ENCODE results near the gene MATN1.
A peak's percentile ranks its signal among the peaks of the same experiment; 100 is the strongest.
"Not testable (repeated sequence)": the region's sequence is repeated elsewhere in the genome, so short reads cannot be mapped to it uniquely, and the experiment has no call there.

MATN1 gene, protein sequence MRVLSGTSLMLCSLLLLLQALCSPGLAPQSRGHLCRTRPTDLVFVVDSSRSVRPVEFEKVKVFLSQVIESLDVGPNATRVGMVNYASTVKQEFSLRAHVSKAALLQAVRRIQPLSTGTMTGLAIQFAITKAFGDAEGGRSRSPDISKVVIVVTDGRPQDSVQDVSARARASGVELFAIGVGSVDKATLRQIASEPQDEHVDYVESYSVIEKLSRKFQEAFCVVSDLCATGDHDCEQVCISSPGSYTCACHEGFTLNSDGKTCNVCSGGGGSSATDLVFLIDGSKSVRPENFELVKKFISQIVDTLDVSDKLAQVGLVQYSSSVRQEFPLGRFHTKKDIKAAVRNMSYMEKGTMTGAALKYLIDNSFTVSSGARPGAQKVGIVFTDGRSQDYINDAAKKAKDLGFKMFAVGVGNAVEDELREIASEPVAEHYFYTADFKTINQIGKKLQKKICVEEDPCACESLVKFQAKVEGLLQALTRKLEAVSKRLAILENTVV

DNA sequence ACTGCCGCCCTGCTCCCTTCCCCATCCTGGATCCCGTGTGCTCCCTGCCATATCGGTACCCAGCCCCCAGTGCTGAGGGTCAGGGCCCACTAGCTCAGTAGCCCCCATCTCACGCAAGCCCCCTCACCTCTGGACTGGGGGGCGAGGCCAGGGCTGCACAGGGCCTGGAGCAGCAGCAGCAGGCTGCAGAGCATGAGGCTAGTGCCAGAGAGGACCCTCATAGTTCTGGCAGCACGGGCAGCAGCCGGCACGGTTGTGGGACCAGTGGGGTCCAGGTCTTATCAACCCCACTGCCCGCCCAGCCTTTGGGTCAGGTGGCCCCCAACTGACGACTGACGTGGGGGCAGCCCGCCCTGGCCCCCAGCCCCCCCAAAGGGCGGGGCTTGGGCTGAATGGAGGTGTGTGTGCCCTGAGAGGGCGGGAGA, at the start of gene MATN1:
Gene MATN1, minus strand, starts transcription at position 255 of the 425 bp plus-strand sequence. Its CDS starts 34 bp downstream, at position 221.
- DNase-seq, result no peak

DNA sequence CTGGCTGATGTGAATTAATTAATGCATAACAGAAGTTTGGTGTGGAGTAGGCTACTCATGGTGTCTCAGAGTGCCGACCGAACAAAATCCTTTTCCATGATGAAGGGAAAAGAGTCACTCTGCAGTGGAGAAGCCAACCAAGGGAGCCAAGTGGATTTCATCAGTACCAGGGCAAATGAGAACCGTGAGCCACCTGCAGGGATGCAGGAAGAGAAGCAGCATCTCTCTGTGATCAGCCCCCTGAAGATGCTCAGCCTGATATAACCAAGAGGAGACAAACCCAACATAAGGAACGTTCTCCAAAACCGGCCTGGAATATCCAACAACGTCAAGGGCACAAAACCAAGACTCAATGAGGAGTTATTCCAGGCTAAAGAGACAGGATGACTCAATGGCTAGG, 47.6 kb upstream of the MATN1 start:
- no peak for DNase-seq

DNA sequence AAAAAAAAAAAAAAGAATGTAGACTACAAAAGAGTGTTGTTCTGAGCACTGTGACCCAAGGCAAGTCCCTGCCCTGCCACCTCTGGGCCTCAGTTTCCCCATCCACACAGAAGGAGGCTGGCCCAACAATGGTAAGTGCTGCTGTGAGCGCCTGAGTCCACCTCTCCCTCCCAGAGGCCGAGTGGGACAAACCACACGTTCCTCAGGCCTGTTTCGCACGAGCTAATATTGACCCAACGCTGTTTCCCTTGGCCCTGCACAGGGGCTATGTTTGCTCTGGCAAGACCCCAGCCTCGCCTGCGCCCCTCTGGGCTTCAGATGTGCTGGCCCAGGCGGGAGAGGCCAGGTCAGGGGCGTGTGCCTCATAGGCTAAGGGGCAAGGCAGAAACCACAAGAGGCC, 46.8 kb upstream of the MATN1 start:
- no peak for DNase-seq

DNA sequence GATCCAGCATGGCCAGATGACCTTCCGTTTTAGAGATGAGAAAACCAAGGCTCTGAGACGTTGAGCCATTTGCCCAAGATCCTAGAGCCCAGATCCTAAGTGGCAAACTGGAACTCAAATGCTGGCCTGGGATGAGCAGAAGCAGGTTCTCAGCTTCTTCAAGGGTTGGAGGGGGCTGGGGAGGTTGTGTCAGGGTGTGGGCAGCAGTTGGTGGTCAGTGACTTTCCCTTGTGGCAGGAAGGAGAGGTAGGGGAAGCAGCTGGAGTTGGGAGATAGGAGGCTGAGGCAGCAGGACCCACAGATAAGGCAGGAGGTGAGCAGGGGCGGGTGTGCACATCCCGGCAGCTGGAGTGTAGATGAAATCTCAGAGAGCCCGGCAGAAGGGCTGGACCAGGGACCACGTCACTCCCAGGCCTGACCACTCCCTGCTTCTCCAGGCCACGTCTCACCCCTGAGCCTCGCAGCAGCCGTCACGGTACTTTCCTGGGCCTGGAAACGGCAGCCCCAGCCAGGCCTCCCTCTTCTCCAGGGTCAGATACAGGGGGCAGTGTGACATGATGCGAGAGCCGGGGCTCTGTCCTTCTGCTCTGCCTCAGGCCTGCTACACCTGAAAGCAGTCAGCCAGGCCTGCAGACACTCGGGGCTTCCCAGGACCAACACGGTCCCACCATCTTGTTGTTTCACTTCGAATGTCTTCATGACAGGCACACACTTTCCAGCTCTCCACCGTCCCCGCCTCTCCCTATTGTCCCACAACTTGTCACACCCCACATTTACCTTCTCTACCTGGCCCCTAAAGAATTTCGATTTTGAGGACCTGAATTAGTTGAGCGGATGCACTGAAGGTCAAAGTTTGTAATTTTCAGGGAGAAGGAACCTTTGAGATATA, 45.7 kb upstream of the MATN1 start:
- DNase-seq, result no peak

DNA sequence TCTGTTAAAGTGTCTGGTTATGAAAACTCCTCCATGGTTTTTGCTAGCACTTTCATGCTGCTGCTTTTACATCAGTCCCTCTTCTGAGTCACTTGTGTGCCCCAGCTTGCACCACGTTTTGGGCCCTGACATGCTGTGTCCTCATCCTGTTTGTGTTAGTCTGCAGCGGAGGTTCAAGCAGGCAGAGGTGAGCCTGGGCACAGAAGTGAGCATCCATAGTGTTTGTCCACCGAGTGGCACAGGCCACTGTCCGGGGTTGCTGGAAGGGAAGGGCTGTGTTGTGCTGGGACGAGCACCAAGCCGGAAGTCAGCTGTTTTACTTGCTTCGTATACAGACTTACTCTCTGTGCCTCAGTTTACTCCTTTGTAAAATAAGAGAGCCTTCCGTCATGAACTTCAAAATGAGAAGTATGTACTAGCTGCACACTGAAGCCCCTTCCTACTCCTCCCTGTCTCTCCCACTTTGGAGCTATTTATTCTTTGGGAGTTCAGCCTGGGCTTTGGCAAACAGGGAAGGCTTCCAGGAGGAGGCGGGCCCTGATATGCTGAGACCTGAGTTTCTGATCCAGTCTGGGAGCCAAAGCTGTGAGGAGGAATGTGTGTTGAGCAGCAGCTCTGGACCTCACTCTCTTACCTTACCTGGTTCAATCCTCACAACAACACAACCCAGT, 44.9 kb upstream of the MATN1 start:
- DNase-seq, result no peak

DNA sequence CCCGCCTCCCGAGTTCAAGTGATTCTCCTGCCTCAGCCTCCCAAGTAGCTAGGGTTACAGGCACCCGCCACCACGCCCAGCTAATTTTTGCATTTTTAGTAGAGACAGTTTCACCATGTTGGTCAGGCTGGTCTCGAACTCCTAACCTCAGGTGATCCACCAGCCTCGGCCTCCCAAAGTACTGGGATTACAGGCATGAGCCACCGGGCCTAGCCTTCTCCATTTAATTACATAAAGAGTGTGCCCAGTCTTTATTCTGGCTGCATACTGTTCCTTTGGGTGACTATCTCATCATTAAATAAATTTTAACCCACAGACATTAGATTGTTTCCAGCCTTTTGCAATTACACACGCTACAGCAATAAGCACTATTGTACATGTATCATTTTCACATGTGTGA, 43.6 kb upstream of the MATN1 start:
- not testable (repeated sequence) for DNase-seq

DNA sequence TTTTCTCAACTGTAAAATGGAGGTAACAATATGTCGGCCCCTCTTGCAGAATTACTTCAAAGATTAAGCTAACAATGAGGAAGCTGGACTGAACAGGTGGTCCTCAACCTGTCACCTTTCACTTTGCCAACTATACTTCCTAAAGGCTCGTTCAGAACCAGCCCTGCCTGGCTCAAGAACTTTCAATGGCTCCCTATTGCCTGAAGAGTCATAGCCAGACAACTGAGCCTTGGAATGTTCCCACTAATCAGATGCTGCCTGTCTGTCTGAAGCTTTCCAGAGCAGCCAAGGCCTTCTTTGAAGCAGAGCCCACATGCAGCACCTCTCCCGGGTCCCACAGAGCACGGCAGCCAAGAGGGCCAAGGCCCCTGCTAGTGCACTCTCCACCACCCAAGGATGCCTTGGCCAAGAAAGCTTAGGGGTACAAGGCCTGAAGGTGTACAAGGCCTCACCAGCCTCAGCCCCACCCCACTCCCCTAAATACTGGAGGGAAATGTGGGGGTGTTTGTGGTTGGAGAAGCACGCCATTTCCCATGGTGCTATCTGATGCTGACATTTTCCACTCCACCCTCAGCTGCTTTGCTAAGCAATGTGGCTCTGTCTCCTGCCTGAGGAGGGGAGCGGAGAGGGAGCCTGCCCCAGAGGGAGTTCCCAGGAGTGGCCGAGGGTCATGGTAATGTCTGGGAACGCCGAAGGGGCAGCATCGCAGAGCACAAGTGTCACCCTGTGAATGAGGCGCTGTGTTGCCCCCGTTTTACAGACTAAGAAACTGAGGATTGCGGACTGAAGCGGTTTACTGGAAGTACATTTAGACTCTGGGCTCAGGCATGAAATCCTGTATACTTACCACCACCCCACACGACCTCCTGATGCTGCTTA, 42.4 kb upstream of the MATN1 start:
- DNase-seq, result no peak

DNA sequence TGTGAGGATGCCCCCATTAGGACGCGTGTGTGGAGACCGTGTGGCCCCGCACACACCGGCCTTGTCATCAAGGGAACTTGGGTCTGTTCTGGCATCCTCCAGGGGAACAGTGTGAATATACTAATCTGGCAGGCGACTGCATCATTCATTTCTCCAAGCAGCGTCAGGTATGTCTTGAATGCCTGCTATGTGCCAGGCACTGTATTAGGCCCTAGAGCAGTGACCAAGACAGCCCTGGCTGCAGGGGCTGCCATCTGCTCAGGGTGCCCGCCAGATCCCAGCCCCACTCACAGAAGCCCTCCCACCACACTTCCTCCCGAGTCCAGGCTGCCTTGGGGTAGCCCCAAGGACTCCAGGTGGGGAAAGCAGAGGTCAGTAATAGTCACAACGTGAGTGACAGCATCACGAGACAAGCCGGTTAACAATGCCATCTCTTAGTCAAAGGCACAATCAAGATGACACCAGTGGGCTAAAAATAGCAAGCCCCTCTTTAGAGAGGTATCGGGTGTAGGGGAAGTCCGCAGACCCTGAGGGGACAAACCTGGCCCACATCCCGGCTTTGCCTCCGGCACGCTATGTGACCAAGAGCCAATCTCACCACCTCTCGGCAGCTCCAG, 41.7 kb upstream of the MATN1 start:
- no peak for DNase-seq

DNA sequence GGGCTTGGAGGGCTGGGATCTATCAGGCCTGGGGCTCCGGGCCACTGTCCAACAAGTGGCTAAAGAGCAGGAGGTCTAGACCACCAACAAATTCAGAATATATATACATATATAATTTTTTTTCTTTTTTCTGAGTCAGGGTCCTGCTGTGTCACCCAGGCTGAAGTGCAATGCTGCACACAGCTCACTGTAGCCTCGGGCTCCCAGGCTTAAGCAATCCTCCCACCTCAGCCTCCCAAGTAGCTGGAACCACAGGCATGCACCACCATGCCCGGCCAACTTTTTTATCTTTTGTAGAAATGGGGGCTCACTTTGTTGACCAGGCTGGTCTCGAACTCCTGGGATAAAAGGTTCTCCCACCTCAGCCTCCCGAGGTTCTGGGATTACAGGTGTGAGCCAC, 41.0 kb upstream of the MATN1 start:
- no peak for DNase-seq

DNA sequence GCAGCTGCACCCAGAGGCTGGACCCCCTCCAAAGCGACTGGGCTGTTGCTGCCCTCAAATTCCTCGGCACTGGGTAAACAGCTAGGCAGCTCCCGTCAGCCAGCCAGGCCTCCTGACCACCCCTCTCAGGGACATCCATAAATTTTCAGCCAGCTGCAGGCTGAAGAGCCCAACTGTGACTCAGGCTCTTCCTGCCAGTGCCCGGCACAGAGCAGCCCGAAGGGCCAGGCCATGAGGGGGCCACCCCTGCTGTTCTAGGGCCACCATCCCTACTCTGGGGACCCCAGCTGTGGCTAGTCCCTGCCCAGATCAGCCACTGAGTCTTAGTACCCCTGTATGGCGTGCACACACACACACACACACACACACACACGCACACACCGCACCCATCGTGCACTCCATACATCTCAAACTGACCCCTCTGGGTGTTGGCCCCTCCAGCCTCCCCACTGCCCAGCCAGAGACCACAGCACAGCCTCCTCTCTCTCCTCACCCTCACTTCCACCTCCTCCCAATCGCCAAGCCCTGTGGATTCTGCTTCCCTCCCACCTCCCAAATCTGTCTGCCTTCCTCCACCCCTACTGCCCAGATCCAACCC, 40.4 kb upstream of the MATN1 start:
- no peak for DNase-seq

DNA sequence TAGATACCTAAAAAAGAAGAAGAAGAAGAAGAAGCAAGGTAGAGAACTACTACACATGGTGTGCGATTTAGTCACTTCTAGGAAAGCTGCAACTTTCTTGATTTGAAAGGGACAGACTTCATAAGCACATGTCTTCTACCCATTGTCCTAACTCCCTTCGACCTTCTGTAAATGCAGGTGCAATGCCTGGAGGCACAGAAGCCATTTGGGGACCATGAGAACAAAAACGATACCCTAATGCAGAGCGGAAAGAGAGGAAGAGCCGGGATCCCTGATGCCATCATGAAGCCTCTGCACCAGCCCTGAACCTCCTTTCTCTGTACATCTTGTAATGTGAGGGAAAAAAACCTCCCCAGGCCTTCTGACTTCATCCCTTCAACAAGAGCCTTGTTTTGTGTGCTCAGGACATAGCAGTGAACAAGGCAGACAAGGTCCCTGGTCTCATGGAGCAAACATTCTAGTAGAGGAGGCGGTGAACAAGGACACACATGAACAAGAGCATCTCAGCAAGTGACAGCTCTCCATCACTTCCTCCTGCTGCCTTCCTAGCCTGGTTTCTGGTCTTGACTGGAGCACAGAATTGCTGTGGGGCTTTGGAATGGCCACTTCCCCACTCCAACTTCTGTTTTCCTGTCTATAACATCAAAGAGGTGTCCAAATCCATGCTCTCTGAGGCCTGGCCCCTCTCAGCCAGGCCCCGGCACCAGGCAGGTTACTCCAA, 39.7 kb upstream of the MATN1 start:
- no peak for DNase-seq

DNA sequence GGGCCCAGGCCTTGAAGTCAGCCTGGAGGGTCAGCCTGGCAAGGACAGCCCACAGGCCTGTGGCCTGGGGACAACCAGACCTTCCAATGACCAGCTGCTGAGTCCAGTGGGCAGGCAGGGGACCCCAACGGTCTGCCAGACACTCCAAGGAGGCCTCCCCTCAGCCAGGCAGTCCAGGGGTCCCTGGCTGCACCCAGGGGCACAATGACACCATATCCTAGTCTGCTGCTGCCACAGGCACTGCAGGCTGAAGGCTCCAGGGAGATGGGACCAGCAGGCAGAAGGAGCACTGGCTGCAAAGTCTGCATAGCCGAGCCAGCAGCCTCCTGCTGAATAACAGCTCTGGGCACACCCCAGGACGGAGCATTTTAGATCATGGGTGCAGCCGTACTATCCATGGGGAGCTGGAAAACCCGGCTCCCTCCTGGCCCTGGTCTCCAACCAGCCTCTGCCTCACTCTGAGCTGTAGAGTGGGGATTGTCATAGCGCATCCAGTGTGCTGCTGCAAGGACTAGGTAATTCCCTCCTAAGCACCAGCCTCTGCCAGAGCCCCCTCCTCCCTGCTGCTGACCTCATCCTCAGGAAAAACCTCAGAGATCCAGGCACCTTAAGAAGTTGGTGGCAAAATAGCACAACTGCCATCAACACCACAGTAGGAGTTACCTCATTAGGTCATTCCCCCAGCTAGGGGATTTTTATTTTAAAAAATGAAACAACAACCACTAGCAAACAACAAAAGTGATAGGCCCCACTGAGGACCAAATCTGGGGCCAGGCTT, 39.0 kb upstream of the MATN1 start:
- DNase-seq, result no peak

DNA sequence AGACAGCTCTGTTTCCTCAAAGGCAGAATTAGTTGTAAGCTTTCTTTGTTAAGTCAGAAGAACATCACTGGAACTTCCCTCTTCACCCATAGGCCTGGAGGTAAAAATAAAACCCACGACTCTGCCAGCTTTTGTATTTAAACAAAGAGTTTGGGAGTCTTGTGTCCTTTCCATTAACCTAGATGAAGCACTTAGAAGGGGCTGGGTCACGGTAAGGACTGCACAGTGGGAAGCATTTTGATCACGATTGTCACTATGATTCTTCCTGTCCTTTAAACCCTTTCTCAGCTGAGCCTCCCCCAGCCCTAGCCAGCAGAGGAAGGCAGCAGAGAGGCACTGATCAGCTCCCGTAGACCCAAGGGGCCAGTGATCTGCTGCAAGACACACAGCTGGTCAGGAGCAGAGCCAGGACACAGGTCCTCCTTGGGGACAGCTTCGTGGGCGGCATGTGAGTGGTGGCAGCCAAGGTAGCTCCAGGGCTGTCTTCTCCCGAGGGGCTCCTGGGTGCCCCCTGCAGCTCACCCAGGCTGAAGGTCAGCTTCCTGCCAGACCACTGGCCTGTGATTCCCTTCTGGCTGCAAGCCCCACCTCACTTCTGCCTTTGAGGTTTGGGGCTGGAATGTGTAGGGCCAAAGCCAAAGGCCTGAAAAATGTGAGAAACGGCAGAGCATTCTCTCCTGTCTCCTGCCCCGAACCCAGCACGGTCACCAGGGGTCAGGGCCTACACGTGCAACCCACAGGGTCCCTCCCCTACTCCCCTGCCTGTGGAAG, 38.2 kb upstream of the MATN1 start:
- DNase-seq, result no peak

DNA sequence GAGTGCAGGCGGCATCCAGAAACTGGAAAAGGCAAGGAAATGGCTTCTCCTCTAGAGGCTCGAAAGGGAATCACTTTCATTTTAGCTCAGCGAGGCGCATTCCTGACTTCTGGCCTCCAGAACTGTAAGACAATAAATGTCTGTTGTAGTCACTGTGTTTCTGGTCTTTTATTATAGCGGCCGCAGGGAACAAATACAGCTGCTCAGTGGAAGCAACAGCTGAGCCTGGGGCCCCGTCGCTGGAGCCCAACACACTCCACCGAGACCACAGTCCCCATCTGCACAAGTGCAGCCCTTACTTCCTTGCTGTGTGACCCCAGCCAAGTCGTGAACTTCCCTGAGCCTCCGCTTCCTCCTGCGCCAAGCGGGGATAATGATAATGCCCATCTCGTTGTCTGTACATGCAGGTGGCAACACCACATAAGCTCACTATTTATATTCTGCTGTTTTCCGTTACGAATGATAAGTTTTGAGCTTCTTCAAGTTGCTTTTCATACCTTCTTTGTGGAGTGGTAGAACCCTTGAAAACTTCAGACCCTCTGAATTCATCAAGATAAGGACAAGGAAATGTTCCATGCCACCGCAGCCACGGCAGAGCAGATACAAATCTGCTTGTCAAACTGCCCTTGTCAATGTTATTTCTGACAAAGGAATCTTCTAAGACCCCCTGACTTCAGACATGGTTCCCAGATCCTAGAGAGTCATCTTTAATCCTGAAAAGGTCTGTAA, 37.4 kb upstream of the MATN1 start:
- DNase-seq, result no peak

DNA sequence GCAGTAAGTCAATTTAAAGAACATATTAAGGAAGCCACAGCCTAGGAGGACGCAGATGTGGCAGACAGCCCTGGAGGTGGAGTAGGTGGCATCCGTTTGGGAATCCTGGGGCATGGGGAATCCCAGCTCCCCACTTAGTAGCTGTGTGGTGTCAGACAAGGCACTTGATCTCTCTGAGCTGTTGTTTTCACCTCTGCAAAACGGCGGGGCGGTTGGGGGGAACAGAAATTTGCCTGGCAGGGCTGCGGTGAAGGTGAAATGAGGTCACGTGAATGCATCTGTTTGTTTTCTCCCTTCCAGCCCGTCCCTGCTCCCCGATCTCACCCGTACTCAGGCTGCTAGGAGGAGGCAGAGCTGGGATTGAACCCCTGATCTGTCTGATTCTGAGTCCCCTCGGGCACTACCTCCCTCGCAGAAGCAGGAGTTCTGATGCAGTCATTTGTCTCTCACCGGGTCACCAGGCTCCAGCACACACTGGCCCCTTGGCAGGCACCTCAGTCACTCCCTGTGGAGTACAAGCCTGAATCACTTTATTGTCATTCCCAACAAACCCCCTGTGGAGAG, 36.4 kb upstream of the MATN1 start:
- DNase-seq, result peak; percentile 68

DNA sequence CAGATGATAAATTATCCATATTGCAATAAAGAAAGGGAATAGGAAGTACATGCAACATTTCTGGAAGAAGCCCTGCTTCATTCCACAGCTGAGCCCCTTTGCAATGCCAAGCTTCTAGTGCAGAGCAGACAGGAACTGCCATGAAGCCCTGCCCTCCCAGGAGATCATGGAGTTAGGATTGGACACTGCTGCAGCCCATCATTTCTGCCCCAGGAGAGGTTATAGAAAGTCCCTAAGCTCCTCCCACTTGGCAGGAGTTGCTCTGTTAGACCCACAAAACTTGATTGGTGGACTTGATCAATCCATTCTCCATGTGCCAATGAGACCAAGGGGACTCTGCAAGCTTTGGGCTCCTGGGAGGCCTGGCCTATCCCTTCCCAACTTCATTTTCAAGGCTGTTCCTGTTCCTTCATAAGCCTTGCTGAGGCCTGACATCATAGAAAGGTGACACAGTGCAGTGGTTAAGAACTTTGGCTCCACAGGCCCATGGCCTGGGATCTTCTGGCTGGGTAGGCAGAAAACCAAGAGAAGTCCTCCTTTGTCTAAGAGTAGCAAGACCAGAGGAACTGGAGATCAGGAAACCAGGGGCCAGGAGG, 35.5 kb upstream of the MATN1 start:
- no peak for DNase-seq

DNA sequence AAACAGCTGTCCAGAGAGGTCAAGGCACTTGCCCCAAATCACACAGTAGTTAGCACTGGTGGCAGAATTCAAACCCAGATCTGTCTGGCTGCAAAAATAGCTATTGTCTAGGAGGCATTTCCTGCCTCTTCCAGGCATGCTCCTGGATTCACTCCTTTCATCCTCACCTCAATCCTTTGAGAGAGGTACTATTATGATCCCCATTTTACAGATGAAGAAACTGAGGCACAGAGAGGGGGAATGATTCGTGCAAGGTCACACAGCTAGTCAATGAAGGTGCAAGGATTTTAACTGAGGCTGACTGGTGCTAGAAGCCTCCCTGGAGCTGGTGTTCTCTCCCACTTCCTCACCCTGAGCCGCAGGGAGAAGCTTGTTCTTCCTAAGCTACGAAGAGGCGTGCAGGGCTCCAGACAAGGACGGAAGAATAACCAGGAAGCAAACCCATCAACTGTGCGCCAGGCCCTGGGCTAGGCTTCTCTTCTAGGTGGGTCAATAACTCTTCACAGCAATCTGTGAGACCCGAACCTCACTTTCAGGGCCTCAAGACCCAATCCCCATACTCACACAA, 34.8 kb upstream of the MATN1 start:
- DNase-seq, result no peak

Measured in activated naive CD4-positive, alpha-beta T cell treated with Interleukin-2 at 50 U/mL for 16 hours (primary cell).